Measurements from ENCODE around the gene LMNA.

The LMNA gene

DNA sequence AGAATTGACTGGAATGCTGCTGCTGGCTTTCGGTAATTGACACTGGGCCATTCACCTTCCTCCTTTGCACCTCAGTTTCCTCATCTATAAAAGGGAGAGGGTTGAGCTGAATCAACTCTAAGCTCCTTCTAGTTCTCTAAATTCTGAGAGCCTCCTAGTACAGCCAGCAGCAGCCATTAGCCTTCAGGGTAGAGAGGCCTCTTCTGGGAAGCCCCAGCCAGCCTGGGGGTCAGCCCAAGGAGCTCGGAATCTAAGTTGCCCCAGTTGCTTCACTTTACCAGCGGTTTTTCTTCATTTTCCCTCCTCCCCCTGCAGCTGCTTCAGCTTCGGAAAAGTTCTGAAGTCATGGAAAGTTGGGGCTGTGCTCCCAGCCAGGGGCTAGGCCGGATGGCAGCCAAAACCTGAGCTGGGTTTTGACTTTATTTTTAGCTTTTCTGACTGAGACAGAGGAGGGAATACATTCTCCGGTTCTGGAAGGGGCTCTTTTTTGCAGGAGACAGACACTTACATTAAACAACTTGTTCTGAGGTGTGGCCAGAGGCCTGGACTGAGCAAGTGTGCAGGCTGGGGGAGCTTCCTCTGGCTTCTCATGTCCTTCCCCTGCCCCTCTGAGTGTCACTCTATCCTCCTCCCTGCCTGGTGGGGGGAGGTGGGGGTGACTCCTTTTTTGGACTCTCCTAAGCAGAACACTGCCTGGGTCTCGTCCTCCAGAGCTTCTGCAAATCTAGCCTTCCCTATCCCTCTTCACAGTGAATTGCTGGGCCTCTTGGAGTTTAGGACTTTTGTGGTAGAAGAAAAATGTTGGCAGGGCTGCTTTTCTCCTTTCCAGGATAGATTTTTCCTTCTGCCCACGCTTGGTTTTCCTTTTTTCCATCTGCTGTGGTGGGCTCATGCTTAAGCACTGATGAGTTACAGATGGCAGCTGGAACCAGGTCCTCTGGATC, 14.4 kb downstream of the LMNA start:
- Histone ChIP-seq H3K27me3 (peaks cover 0 to 9% (median 0%) of the 10 kb centered on the region in 11 experiments; a peak in 1 of 22 replicates), H3K4me3 (no peak overlapping the region), H4K20me1 (peaks cover 0 to 36% (median 14%) of the 10 kb centered on the region in 11 experiments; a peak in 16 of 22 replicates), H3K4me2 (peak overlapping the region; percentile 87 to 99 (median 90)), H3K36me3 (peaks cover 0 to 28% (median 0%) of the 10 kb centered on the region in 11 experiments; a peak in 4 of 22 replicates), H3K27ac (peak overlapping the region in 4 of 11 experiments; percentile 47 to 96 (median 78); a peak in 6 of 22 replicates), H3K4me1 (peaks cover 63 to 68% (median 65%) of the 10 kb centered on the region in 10 experiments), H3K9me3 (replicated peaks in 1 of 11) (no peaks in the 10 kb centered on the region), H3K9ac (peak overlapping the region in 8 of 11 experiments; percentile 2 to 86 (median 32); a peak in 8 of 22 replicates)
- TF ChIP-seq Cebpa-rat (IDR thresholded peaks at IDR 0.05) = no peak

DNA sequence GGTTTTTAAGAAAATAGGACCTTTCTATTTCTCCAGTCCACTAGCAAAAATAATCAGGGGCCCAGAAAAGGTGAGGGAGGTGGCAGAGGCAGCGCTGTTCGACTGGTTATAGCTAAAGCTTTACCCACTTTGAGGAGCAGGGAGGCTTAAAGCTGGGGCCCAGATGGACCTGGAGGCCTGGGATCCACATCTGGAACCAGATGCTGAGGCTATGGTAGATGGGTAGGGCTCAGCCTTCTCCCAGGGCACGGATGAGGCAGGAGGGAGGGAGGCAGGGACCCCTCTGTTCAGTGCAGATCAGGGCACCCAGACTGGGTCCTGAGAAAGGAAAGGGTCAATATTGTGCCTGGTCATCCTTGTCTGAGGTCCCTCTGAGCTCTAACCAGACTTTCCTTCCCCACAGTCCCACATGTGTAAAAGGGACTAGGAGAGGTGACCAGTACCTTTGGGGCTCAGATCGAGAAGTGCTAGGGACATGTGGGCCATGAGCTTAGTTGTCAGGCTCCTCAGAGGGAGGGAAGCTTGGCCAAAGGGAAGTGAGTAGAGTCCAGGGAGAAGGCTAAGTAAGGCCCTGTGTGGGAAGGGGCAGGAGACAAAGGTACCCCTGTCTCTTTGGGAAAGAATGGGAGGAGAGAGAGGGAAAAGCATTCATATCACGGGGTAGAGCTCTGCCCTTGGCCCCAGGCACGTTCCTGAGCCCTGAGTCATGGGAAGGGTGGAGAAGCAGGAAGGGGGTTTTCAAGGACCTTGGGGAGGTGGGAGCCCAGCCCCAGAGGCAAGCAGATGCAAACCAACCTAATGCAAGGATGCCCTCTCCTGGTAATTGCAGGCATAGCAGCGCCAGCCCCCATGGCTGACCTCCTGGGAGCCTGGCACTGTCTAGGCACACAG, 15.4 kb downstream of the LMNA start:
- Histone ChIP-seq H3K9me3 (replicated peaks in 1 of 11) (no peaks in the 10 kb centered on the region), H3K27me3 (peaks cover 0 to 9% (median 0%) of the 10 kb centered on the region in 11 experiments; a peak in 1 of 22 replicates), H3K4me3 (no peak overlapping the region), H3K36me3 (peaks cover 0 to 38% (median 0%) of the 10 kb centered on the region in 11 experiments; a peak in 6 of 22 replicates), H3K4me2 (peak overlapping the region; percentile 12 to 99 (median 90); a peak in 21 of 22 replicates), H3K27ac (peak overlapping the region in 8 of 11 experiments; percentile 18 to 96 (median 48); a peak in 14 of 22 replicates), H3K9ac (peak overlapping the region in 8 of 11 experiments; percentile 2 to 86 (median 36); a peak in 11 of 22 replicates), H4K20me1 (peaks cover 0 to 36% (median 14%) of the 10 kb centered on the region in 11 experiments; a peak in 16 of 22 replicates), H3K4me1 (peaks cover 57 to 66% (median 58%) of the 10 kb centered on the region in 10 experiments)
- TF ChIP-seq Cebpa-rat (IDR thresholded peaks at IDR 0.05) = no peak

GRCh38 chr1:156130578-156130942, 16.0 kb downstream of the LMNA start:
- Histone ChIP-seq H3K4me3 (no peak overlapping the region), H3K27ac (no peak overlapping the region), H3K27me3 (peaks cover 0 to 9% (median 0%) of the 10 kb centered on the region in 11 experiments; a peak in 1 of 22 replicates), H3K36me3 (peaks cover 0 to 43% (median 0%) of the 10 kb centered on the region in 11 experiments; a peak in 6 of 22 replicates), H3K4me1 (peaks cover 51 to 62% (median 58%) of the 10 kb centered on the region in 10 experiments), H3K9ac (no peak overlapping the region), H3K4me2 (peak overlapping the region in 6 of 11 experiments; percentile 88 to 99 (median 90); a peak in 7 of 22 replicates), H3K9me3 (replicated peaks in 1 of 11) (no peaks in the 10 kb centered on the region), H4K20me1 (peaks cover 0 to 36% (median 14%) of the 10 kb centered on the region in 11 experiments; a peak in 16 of 22 replicates)
- TF ChIP-seq Cebpa-rat (IDR thresholded peaks at IDR 0.05) = no peak

DNA sequence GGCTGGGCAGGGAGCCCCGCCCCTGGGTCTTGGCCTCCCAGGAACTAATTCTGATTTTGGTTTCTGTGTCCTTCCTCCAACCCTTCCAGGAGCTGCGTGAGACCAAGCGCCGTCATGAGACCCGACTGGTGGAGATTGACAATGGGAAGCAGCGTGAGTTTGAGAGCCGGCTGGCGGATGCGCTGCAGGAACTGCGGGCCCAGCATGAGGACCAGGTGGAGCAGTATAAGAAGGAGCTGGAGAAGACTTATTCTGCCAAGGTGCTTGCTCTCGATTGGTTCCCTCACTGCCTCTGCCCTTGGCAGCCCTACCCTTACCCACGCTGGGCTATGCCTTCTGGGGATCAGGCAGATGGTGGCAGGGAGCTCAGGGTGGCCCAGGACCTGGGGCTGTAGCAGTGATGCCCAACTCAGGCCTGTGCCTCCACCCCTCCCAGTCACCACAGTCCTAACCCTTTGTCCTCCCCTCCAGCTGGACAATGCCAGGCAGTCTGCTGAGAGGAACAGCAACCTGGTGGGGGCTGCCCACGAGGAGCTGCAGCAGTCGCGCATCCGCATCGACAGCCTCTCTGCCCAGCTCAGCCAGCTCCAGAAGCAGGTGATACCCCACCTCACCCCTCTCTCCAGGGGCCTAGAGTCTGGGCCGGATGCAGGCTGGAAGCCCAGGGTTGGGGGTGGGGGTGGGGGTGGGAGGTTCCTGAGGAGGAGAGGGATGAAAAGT, 20.4 kb downstream of the LMNA start:
- peaks cover 0 to 82% (median 0%) of the 10 kb centered on the region in 11 experiments; a peak in 6 of 22 replicates for H3K36me3 ChIP-seq
- H3K4me2 ChIP-seq = peak overlapping the region in 8 of 11 experiments; percentile 15 to 58 (median 40); a peak in 13 of 22 replicates
- no peak for TF ChIP-seq Cebpa-rat (IDR thresholded peaks at IDR 0.05)
- peaks cover 0 to 32% (median 0%) of the 10 kb centered on the region in 11 experiments; a peak in 4 of 22 replicates for H4K20me1 ChIP-seq
- H3K4me1 ChIP-seq = peaks cover 7 to 23% (median 20%) of the 10 kb centered on the region in 10 experiments
- no peaks in the 10 kb centered on the region for H3K27me3 ChIP-seq
- H3K9ac ChIP-seq = 0 out of 22 replicates have a peak overlapping the region, but pooled peaks of 1 of the 11 experiments have one; percentile 29
- H3K9me3 ChIP-seq (replicated peaks in 1 of 11) = no peaks in the 10 kb centered on the region
- H3K4me3 ChIP-seq = no peak overlapping the region
- no peak overlapping the region for H3K27ac ChIP-seq

- no peak overlapping the region; a peak in 1 of 22 replicates for H3K9ac ChIP-seq
- TF ChIP-seq Cebpa-rat (IDR thresholded peaks at IDR 0.05) = no peak
- H3K27me3 ChIP-seq = no peaks in the 10 kb centered on the region
- H4K20me1 ChIP-seq = peaks cover 0 to 28% (median 0%) of the 10 kb centered on the region in 11 experiments; a peak in 2 of 22 replicates
- no peak overlapping the region for H3K4me3 ChIP-seq
- peaks cover 0 to 17% (median 14%) of the 10 kb centered on the region in 10 experiments; a peak in 15 of 20 replicates for H3K4me1 ChIP-seq
- H3K9me3 ChIP-seq (replicated peaks in 1 of 11) = no peaks in the 10 kb centered on the region
- H3K4me2 ChIP-seq = peak overlapping the region in 8 of 11 experiments; percentile 26 to 58 (median 46); a peak in 16 of 22 replicates
- peaks cover 0 to 80% (median 0%) of the 10 kb centered on the region in 11 experiments; a peak in 6 of 22 replicates for H3K36me3 ChIP-seq
- no peak overlapping the region for H3K27ac ChIP-seq
These were observed 21.7 kb downstream of the LMNA start for GRCh38 chr1:156135930-156136871.

DNA sequence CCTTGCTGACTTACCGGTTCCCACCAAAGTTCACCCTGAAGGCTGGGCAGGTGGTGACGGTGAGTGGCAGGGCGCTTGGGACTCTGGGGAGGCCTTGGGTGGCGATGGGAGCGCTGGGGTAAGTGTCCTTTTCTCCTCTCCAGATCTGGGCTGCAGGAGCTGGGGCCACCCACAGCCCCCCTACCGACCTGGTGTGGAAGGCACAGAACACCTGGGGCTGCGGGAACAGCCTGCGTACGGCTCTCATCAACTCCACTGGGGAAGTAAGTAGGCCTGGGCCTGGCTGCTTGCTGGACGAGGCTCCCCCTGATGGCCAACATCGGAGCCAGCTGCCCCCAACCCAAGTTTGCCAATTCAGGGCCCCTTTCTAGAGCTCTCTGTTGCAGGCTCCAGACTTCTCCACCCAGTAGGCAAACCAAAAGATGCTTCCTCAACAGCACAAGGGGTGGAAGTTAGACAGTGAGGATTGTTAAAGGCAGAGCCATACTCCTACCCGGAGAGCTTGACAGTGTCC, 22.5 kb downstream of the LMNA start:
- no peak overlapping the region for H3K9ac ChIP-seq
- H3K4me3 ChIP-seq = no peak overlapping the region
- no peak for TF ChIP-seq Cebpa-rat (IDR thresholded peaks at IDR 0.05)
- H3K4me2 ChIP-seq = no peak overlapping the region
- no peaks in the 10 kb centered on the region for H3K9me3 ChIP-seq (replicated peaks in 1 of 11)
- H3K36me3 ChIP-seq = peaks cover 0 to 72% (median 0%) of the 10 kb centered on the region in 11 experiments; a peak in 6 of 22 replicates
- no peaks in the 10 kb centered on the region for H3K27me3 ChIP-seq
- peaks cover 0 to 28% (median 0%) of the 10 kb centered on the region in 11 experiments; a peak in 2 of 22 replicates for H4K20me1 ChIP-seq
- peaks cover 0 to 17% (median 14%) of the 10 kb centered on the region in 10 experiments; a peak in 15 of 20 replicates for H3K4me1 ChIP-seq
- no peak overlapping the region for H3K27ac ChIP-seq
